ENCODE measurements around the gene ABCA12.

The ABCA12 gene

GRCh38 chr2:215015421-215015820 is 123.0 kb downstream of the ABCA12 start:
- no peaks in the 10 kb centered on the region for H3K4me1 ChIP-seq (ENCODE audit: control insufficient read depth in 1 of 2, insufficient read depth in 2 of 2, low read length in 2 of 2)
- no peak overlapping the region for H4K8ac ChIP-seq (ENCODE audit: low read depth, low read length)
- no peak overlapping the region for H3K23ac ChIP-seq (ENCODE audit: low read length)
- no peak overlapping the region for H2AFZ ChIP-seq (ENCODE audit: insufficient read depth, low read length, poor library complexity)
- no peak overlapping the region for H4K12ac ChIP-seq (ENCODE audit: low read depth, low read length)
- H3K4me2 ChIP-seq (ENCODE audit: low read length): no peak overlapping the region
- no peak overlapping the region for H3K18ac ChIP-seq (ENCODE audit: low read length)
- H3K9ac ChIP-seq (ENCODE audit: low read length): no peak overlapping the region
- H3K4ac ChIP-seq (ENCODE audit: low read depth, low read length): no peak overlapping the region
- no peak overlapping the region for H3K27ac ChIP-seq (ENCODE audit: low read depth, low read length)
- no peak overlapping the region for H2BK12ac ChIP-seq (ENCODE audit: low read length)
- H3K36me3 ChIP-seq (ENCODE audit: control insufficient read depth in 1 of 2, insufficient read depth in 2 of 2, low read length in 2 of 2): no peaks in the 10 kb centered on the region
- H3K79me1 ChIP-seq (ENCODE audit: low read length): no peaks in the 10 kb centered on the region
- peak; percentile 21 to 82 for DNase-seq
- H3K9me3 ChIP-seq (ENCODE audit: insufficient read depth, low read depth, low read length): no peaks in the 10 kb centered on the region
- WGBS (ENCODE audit: extremely low coverage, insufficient coverage, insufficient read length): no CpG with 5 or more reads among the region's 3 CpGs
- no peak overlapping the region for H2BK5ac ChIP-seq (ENCODE audit: low read depth, low read length, poor library complexity)
- H4K91ac ChIP-seq (ENCODE audit: low read depth, low read length): no peak overlapping the region
- no peaks in the 10 kb centered on the region for H3K27me3 ChIP-seq (ENCODE audit: insufficient read depth, low read length)
- H2BK120ac ChIP-seq (ENCODE audit: insufficient read depth, low read length, poor library complexity): no peak overlapping the region
- no peak overlapping the region for H2AK5ac ChIP-seq (ENCODE audit: low read length)
- H3K4me3 ChIP-seq (ENCODE audit: low read depth, low read length): no peak overlapping the region
- H3K14ac ChIP-seq (ENCODE audit: low read length): no peak overlapping the region
- no peaks in the 10 kb centered on the region for H3K79me2 ChIP-seq (ENCODE audit: control insufficient read depth, insufficient read depth, low read length, poor library complexity)

DNA sequence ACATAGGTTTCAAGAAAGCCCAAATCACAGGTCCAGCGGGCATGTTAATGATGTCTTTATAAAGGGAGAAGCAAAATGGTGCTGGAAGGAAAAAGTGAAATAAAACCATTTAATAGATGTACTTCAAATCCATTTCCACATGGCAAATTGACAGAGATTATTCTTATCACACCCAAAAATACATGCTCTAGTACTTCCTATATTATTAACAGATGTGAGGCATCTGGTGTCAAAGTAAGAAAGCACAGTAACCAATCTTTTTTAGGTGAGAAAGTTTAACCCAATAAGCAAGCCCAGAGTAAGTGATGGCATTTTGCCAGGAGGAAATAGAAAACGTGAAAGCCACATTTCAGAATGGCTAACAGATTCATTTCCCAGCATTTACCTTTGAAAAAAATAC is 128.0 kb downstream of the ABCA12 start:
- Histone ChIP-seq H3K79me2 (ENCODE audit: control insufficient read depth, insufficient read depth, low read length, poor library complexity) (no peaks in the 10 kb centered on the region), H2BK5ac (ENCODE audit: low read depth, low read length, poor library complexity) (no peak overlapping the region), H2AK5ac (ENCODE audit: low read length) (no peak overlapping the region), H3K4me2 (ENCODE audit: low read length) (no peak overlapping the region), H3K9me3 (ENCODE audit: insufficient read depth, low read depth, low read length) (no peaks in the 10 kb centered on the region), H4K12ac (ENCODE audit: low read depth, low read length) (no peak overlapping the region), H3K79me1 (ENCODE audit: low read length) (no peaks in the 10 kb centered on the region), H2AFZ (ENCODE audit: insufficient read depth, low read length, poor library complexity) (no peak overlapping the region), H4K8ac (ENCODE audit: low read depth, low read length) (no peak overlapping the region), H3K18ac (ENCODE audit: low read length) (no peak overlapping the region), H3K4me1 (ENCODE audit: control insufficient read depth in 1 of 2, insufficient read depth in 2 of 2, low read length in 2 of 2) (no peaks in the 10 kb centered on the region), H3K4me3 (ENCODE audit: low read depth, low read length) (no peak overlapping the region), H3K27me3 (ENCODE audit: insufficient read depth, low read length) (no peaks in the 10 kb centered on the region), H3K23ac (ENCODE audit: low read length) (no peak overlapping the region), H3K27ac (ENCODE audit: low read depth, low read length) (no peak overlapping the region), H3K36me3 (ENCODE audit: control insufficient read depth in 1 of 2, insufficient read depth in 2 of 2, low read length in 2 of 2) (no peaks in the 10 kb centered on the region), H3K14ac (ENCODE audit: low read length) (no peak overlapping the region), H4K91ac (ENCODE audit: low read depth, low read length) (no peak overlapping the region), H2BK12ac (ENCODE audit: low read length) (no peak overlapping the region), H3K9ac (ENCODE audit: low read length) (no peak overlapping the region), H2BK120ac (ENCODE audit: insufficient read depth, low read length, poor library complexity) (no peak overlapping the region), H3K4ac (ENCODE audit: low read depth, low read length) (no peak overlapping the region)
- DNase-seq: no peak
- no CpG with 5 or more reads among the region's 2 CpGs for WGBS (ENCODE audit: extremely low coverage, insufficient coverage, insufficient read length)

DNA sequence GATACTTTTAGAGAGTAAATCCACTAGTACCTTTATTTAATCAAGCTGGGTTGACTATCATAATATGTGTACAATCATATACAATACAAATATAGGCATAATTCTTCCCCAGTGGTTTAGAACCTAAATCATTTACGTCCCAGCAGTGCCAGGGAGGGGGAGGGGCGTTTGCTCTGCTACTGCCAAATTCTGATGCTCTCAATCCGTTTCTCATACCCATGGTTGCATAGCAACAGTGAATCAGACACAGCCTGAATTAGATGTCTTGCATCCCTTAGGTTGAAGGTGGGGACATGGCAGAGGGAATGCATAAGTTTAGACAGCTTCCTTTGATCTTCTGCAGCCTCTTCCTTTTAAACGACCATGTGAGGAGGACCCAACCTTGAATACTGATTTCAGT is 135.4 kb downstream of the ABCA12 start:
- no peaks in the 10 kb centered on the region for H3K79me1 ChIP-seq (ENCODE audit: low read length)
- H3K4ac ChIP-seq (ENCODE audit: low read depth, low read length): no peak overlapping the region
- WGBS (ENCODE audit: extremely low coverage, insufficient coverage, insufficient read length): no CpG with 5 or more reads among the region's 4 CpGs
- no peak overlapping the region for H2BK5ac ChIP-seq (ENCODE audit: low read depth, low read length, poor library complexity)
- DNase-seq: no peak
- no peak overlapping the region for H3K4me3 ChIP-seq (ENCODE audit: low read depth, low read length)
- no peaks in the 10 kb centered on the region for H3K4me1 ChIP-seq (ENCODE audit: control insufficient read depth in 1 of 2, insufficient read depth in 2 of 2, low read length in 2 of 2)
- no peaks in the 10 kb centered on the region for H3K27me3 ChIP-seq (ENCODE audit: insufficient read depth, low read length)
- H4K8ac ChIP-seq (ENCODE audit: low read depth, low read length): no peak overlapping the region
- H3K36me3 ChIP-seq (ENCODE audit: control insufficient read depth in 1 of 2, insufficient read depth in 2 of 2, low read length in 2 of 2): no peaks in the 10 kb centered on the region
- H3K4me2 ChIP-seq (ENCODE audit: low read length): no peak overlapping the region
- no peak overlapping the region for H3K9ac ChIP-seq (ENCODE audit: low read length)
- H3K18ac ChIP-seq (ENCODE audit: low read length): no peak overlapping the region
- no peaks in the 10 kb centered on the region for H3K9me3 ChIP-seq (ENCODE audit: insufficient read depth, low read depth, low read length)
- no peak overlapping the region for H2AK5ac ChIP-seq (ENCODE audit: low read length)
- H2BK12ac ChIP-seq (ENCODE audit: low read length): no peak overlapping the region
- peak overlapping the region; percentile 11 for H2BK120ac ChIP-seq (ENCODE audit: insufficient read depth, low read length, poor library complexity)
- H2AFZ ChIP-seq (ENCODE audit: insufficient read depth, low read length, poor library complexity): no peak overlapping the region
- H4K91ac ChIP-seq (ENCODE audit: low read depth, low read length): no peak overlapping the region
- peak overlapping the region; percentile 24 for H3K23ac ChIP-seq (ENCODE audit: low read length)
- no peak overlapping the region for H4K12ac ChIP-seq (ENCODE audit: low read depth, low read length)
- H3K14ac ChIP-seq (ENCODE audit: low read length): no peak overlapping the region
- H3K79me2 ChIP-seq (ENCODE audit: control insufficient read depth, insufficient read depth, low read length, poor library complexity): no peaks in the 10 kb centered on the region
- H3K27ac ChIP-seq (ENCODE audit: low read depth, low read length): no peak overlapping the region

- Histone ChIP-seq H3K79me2 (ENCODE audit: control insufficient read depth, insufficient read depth, low read length, poor library complexity) (no peaks in the 10 kb centered on the region), H2AK5ac (ENCODE audit: low read length) (no peak overlapping the region), H4K91ac (ENCODE audit: low read depth, low read length) (no peak overlapping the region), H3K4me1 (ENCODE audit: control insufficient read depth in 1 of 2, insufficient read depth in 2 of 2, low read length in 2 of 2) (no peaks in the 10 kb centered on the region), H3K27me3 (ENCODE audit: insufficient read depth, low read length) (no peaks in the 10 kb centered on the region), H3K4me2 (ENCODE audit: low read length) (no peak overlapping the region), H3K4me3 (ENCODE audit: low read depth, low read length) (no peak overlapping the region), H3K9ac (ENCODE audit: low read length) (no peak overlapping the region), H3K9me3 (ENCODE audit: insufficient read depth, low read depth, low read length) (no peaks in the 10 kb centered on the region), H2AFZ (ENCODE audit: insufficient read depth, low read length, poor library complexity) (no peak overlapping the region), H3K4ac (ENCODE audit: low read depth, low read length) (no peak overlapping the region), H3K14ac (ENCODE audit: low read length) (no peak overlapping the region), H2BK120ac (ENCODE audit: insufficient read depth, low read length, poor library complexity) (no peak overlapping the region), H4K12ac (ENCODE audit: low read depth, low read length) (no peak overlapping the region), H3K23ac (ENCODE audit: low read length) (no peak overlapping the region), H3K79me1 (ENCODE audit: low read length) (no peaks in the 10 kb centered on the region), H4K8ac (ENCODE audit: low read depth, low read length) (no peak overlapping the region), H2BK5ac (ENCODE audit: low read depth, low read length, poor library complexity) (no peak overlapping the region), H3K27ac (ENCODE audit: low read depth, low read length) (no peak overlapping the region), H3K36me3 (ENCODE audit: control insufficient read depth in 1 of 2, insufficient read depth in 2 of 2, low read length in 2 of 2) (no peaks in the 10 kb centered on the region), H3K18ac (ENCODE audit: low read length) (no peak overlapping the region), H2BK12ac (ENCODE audit: low read length) (no peak overlapping the region)
- no CpG with 5 or more reads among the region's 5 CpGs for WGBS (ENCODE audit: extremely low coverage, insufficient coverage, insufficient read length)
- peak; percentile 9 to 45 for DNase-seq
Measured at GRCh38 chr2:215002500-215002899, 135.9 kb downstream of the ABCA12 start.

Measured in trophoblast cell (in vitro differentiated cells and primary cell).